Lower leg skin (tissue), 4 donors: ENCODE results near the gene LIFR. TPM values are rescaled to one million over a fixed set of nuclear protein-coding genes. Genes with fewer than 3 reads are reported as not detected.

ENCODE experiments used
- DNase-seq, 2 donors: peaks; one replicate each; pipeline ENCODE4 v3.0.0-alpha.2; 2019; ENCODE audit warnings: low spot score in 2 of 2
- H3K4me3 ChIP-seq: fragments of 200-600 bp; sonication (generic); 2 replicates; pipeline ENCODE4 v1.5.1; 2017; ENCODE audit warnings: mild to moderate bottlenecking, low read depth; ENCODE audit not compliant: poor library complexity, severe bottlenecking
- CTCF ChIP-seq, 3 donors: fragments of 450-650 bp; IDR thresholded peaks; one replicate each; pipeline ENCODE4 v1.5.1; 2016; ENCODE audit warnings: antibody characterized with exemption in 3 of 3, mild to moderate bottlenecking in 3 of 3, moderate library complexity in 2 of 3
- POLR2A ChIP-seq, 2 donors: fragments of 450-650 bp; IDR thresholded peaks; one replicate each; pipeline ENCODE4 v1.6.1; 2016 to 2017; ENCODE audit warnings: antibody characterized with exemption in 2 of 2, mild to moderate bottlenecking in 1 of 2, moderate library complexity in 1 of 2
- WGBS, 2 donors: methylation state at CpG; one replicate each; pipeline ENCODE4 v1.1.5; 2018; 5-methylcytosine and 5-hydroxymethylcytosine counted together
- intact Hi-C: fragments of 100-400 bp; cut with DNase I; formaldehyde crosslinking; loops from one replicate; pipeline ENCODE4 v1.15.0; 2023; ENCODE audit warnings: low total_unique reads
- total RNA-seq, 4 donors: library from RNA; depleted of rRNA; stranded (reverse); fragments of >200 nt; gene quantifications; one replicate each; pipeline ENCODE4 v1.1.0, GENCODE V29; 2016

The LIFR gene
- total RNA-seq, 4 donors from 2014 or later = 28.3 to 70.6 (median 42.1) TPM

DNA sequence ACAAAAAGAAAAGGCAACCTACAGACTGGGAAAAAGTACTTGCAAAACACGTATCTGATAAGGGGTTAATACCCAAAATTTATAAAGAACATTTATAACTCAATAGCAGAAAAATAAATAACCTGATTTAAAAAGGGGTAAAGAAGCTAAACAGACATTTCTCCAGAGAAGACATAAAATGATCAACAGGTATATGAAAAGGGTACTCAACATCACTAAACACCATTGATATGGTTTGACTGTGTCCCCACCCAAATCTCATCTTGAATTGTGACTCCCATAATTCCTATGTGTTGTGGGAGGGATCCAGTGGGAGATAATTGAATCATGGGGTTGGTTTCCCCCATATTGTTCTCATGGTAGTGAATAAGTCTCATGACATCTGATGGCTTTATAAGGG is 27.1 kb upstream of the LIFR start:
- intact Hi-C loops = no loop called here
- H3K4me3 ChIP-seq = no peak overlapping the region
- DNase-seq = no peak
- TF ChIP-seq POLR2A (IDR thresholded peaks at IDR 0.05) (no peak), CTCF (IDR thresholded peaks at IDR 0.05) (no peak)
- WGBS, 2 donors = 86 to 93% methylated on average over 1 of the region's 1 CpG

DNA sequence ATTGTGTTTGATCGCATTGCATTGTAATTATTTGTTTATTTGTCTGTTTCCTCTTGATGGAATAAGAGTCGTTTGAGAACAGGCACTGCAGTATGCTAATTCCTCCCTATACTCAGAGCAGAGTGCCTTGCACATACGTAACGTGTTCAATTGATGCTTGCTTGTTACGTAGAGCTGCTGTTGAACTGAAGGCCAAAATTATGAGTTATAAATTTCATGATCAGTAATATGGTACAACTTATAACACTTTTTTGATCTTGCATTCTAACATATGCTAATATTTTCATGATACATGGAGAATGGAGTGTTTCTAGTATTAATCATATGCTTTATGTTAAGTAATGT is 26.5 kb upstream of the LIFR start:
- DNase-seq = no peak
- intact Hi-C loops = no loop called here
- WGBS, 2 donors = 48 to 53% methylated on average over 5 of the region's 5 CpGs

GRCh38 chr5:38582293-38582974 is 26.0 kb upstream of the LIFR start:
- no peak for DNase-seq
- 34 to 46% methylated on average over 5 of the region's 5 CpGs for WGBS, 2 donors
- intact Hi-C loops = no loop called here
- TF ChIP-seq CTCF (IDR thresholded peaks at IDR 0.05) (no peak), POLR2A (IDR thresholded peaks at IDR 0.05) (no peak)
- no peak overlapping the region for H3K4me3 ChIP-seq

More for the DNA sequence above, 26.5 kb upstream of the LIFR start:
- H3K4me3 ChIP-seq = no peak overlapping the region
- TF ChIP-seq CTCF (IDR thresholded peaks at IDR 0.05) = no peak
- TF ChIP-seq POLR2A (IDR thresholded peaks at IDR 0.05) = no peak

DNA sequence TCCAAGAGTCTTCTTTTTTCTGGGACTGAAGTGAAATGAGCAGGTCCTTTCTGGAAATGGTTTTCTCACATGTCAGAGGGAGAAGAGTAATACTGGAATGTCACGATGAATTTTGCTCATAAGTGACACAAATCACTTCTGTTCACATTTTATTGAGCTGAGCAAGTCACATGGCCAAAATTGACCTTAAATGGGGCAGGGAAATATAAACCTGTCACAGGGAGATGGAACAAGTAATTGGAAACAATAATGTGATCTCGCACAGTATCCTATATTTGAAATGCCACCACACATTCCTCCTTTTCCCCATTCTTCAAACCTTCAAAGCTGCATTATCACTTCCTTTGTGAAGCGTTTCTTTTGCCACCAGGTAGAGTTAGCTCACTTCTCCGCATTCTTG is 25.2 kb upstream of the LIFR start:
- intact Hi-C loops = no loop called here
- 93 to 97% methylated on average over 4 of the region's 4 CpGs for WGBS, 2 donors
- no peak for DNase-seq
- H3K4me3 ChIP-seq = no peak overlapping the region
- TF ChIP-seq CTCF (IDR thresholded peaks at IDR 0.05) (no peak), POLR2A (IDR thresholded peaks at IDR 0.05) (no peak)

DNA sequence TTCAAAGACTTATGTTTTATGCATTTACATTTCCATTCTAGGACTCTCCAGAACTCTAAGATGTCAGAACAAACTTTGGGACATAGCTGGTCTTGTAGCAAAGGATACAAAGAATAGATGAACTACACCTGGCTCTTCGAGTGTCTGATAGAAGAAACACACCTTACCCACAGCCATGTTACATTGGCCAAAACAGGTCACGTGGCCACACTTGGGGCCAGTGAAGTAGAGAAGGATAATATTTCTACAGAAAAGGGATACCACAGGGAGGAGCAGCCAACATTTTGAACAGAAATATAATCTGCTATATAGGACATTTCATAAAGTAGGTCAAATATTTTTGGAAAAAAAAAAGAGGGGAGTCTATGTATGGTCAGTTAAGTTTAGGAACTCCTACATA is 22.7 kb upstream of the LIFR start:
- intact Hi-C loops = no loop called here
- TF ChIP-seq POLR2A (IDR thresholded peaks at IDR 0.05) = no peak
- WGBS, 2 donors = 93 to 94% methylated on average over 2 of the region's 2 CpGs
- H3K4me3 ChIP-seq = no peak overlapping the region
- no peak for DNase-seq

GRCh38 chr5:38576961-38577684 is 20.7 kb upstream of the LIFR start:
- TF ChIP-seq POLR2A (IDR thresholded peaks at IDR 0.05) (no peak), CTCF (IDR thresholded peaks at IDR 0.05) (no peak)
- intact Hi-C loops = no loop called here
- 52 to 53% methylated on average over 5 of the region's 5 CpGs for WGBS, 2 donors
- no peak overlapping the region for H3K4me3 ChIP-seq
- DNase-seq = no peak
